GM13977 (cell line): ENCODE measurements around the gene THRSP.
"Not testable (repeated sequence)": the region's sequence is repeated elsewhere in the genome, so short reads cannot be mapped to it uniquely, and the experiment has no call there.

Experiments used
- DNase-seq: peaks from one replicate; pipeline ENCODE4 v3.0.0; 2012; ENCODE audit warnings: low spot score
- in situ Hi-C: fragments of 300-500 bp; cut with MboI; formaldehyde crosslinking; loops from one replicate; pipeline ENCODE4 v1.12.0; 2022; ENCODE audit warnings: low sequenced_read_pairs, low pct_unique_long_range_greater_than_20kb, mixed read lengths, inconsistent platforms; ENCODE audit not compliant: unreplicated experiment
- TF ChIP-seq, protein P1 (sequence below): IDR thresholded peaks from 2 replicates; pipeline ENCODE4 v1.5.1; 2012; ENCODE audit warnings: mild to moderate bottlenecking, control low read depth; ENCODE audit not compliant: insufficient read depth; ENCODE audit errors: extremely low read depth, missing control alignments

The THRSP gene

DNA sequence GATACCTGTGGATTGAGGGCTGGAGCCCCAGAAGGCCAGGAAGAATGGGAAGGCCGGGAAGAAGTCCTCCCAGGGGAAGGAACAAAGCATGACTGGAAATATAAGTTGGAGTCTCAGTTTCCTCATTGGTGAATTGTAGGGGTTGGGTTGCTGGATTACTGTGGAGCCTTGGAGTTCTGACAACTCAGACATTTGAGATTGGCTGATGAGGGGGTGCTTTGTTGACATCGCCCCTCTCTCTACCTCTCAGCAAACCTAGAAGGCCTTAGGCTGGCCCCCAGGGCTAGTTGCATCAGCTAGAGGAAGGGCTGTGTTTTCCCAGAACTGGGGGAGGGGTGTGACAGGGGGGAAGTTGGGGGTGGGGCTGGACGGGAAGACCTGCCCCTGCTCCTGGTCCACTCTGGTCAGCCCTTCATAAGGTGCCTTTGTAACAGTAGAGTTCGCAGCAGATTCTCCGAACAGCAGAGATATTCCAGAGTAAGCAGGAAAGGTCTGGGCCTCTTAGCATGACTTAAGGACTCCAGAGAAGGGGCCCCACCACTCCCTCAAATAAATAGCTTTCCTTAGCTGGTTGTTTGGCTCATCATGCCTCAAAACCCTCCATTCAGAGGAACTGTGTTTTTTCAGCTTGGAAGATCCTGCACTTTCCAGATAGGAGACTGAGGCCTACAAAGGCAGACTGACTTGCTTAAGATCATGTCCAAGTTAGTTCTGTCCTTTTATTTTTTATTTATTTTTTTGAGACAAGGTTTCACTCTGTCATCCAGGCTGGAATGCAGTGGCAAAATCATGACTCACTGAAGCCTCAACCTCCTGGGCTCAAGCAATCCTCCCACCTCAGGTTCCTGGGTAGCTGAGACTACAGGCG is 12.5 kb upstream of the THRSP start:
- TF ChIP-seq, protein P1, sequence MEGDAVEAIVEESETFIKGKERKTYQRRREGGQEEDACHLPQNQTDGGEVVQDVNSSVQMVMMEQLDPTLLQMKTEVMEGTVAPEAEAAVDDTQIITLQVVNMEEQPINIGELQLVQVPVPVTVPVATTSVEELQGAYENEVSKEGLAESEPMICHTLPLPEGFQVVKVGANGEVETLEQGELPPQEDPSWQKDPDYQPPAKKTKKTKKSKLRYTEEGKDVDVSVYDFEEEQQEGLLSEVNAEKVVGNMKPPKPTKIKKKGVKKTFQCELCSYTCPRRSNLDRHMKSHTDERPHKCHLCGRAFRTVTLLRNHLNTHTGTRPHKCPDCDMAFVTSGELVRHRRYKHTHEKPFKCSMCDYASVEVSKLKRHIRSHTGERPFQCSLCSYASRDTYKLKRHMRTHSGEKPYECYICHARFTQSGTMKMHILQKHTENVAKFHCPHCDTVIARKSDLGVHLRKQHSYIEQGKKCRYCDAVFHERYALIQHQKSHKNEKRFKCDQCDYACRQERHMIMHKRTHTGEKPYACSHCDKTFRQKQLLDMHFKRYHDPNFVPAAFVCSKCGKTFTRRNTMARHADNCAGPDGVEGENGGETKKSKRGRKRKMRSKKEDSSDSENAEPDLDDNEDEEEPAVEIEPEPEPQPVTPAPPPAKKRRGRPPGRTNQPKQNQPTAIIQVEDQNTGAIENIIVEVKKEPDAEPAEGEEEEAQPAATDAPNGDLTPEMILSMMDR = no peak
- no peak for DNase-seq
- in situ Hi-C loops = no loop called here

DNA sequence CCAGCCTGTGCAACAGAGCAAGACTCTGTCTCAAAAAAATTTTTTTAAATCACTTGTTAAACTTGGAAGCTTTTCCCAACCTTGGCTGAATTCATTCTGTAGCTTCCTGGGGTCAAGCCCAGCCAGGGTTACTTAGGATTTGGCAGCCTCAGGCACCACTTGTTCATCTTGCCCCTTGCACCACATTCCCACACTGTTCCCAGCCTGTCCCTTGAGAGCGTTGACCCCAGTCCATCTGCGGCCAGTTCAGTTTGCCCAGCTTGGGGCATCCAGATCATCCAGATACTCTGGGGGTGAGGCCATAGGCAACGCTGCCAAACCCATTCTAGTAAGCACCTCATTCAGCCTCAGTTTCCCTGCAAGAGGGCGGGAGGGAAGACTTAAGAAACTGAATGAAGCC is 8.7 kb upstream of the THRSP start:
- TF ChIP-seq, protein P1 = no peak
- in situ Hi-C loops = no loop called here
- no peak for DNase-seq

DNA sequence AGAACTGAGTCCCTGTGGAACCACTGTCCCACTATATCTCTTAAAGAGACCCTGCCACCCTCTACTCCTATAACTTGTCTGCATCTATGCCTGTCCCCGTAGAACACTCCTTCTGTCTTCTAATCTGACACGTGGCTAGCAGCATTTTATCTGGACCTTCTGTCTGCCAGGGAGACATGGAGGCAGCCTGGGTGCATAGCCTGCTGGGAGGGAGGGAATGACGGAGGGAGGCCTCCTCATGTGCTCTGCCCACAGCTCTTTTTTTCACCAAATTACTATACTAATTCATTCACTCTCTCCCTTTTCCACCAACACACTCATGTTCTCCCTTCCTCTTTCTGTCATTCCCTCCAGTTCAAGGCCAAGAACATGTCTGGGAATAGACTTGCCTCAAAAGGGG is 7.6 kb upstream of the THRSP start:
- in situ Hi-C loops = no loop called here
- DNase-seq = no peak
- TF ChIP-seq, protein P1 = no peak

DNA sequence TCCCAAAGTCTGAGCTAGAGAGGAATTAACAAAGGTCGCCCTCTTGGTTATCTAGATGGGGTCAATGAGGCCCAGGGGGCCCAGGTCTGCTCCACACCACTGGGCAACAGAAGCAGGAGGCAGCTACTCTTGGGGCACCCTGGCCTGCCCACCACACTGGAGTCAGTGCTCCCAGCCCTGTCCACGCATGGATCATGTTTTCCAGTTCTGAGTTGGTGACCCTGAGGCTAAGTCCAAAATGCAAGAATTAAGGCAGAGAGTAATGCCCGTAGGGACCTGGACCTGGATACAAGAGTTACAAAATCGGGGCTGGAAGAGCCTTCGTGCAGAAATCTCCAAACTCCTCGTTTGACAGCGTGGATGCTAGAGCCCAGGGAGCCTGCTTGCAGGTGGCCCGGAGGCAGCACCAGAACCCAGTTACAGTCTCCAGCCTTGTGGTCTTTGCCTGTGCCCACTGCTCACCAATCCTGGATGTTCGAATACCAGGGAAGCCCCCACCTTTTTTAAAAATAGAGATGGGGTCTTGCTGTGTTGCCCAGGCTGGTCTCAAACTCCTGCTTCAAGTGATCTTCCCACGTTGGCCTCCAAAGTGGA is 6.1 kb upstream of the THRSP start:
- TF ChIP-seq, protein P1 = no peak
- in situ Hi-C loops = no loop called here

DNA sequence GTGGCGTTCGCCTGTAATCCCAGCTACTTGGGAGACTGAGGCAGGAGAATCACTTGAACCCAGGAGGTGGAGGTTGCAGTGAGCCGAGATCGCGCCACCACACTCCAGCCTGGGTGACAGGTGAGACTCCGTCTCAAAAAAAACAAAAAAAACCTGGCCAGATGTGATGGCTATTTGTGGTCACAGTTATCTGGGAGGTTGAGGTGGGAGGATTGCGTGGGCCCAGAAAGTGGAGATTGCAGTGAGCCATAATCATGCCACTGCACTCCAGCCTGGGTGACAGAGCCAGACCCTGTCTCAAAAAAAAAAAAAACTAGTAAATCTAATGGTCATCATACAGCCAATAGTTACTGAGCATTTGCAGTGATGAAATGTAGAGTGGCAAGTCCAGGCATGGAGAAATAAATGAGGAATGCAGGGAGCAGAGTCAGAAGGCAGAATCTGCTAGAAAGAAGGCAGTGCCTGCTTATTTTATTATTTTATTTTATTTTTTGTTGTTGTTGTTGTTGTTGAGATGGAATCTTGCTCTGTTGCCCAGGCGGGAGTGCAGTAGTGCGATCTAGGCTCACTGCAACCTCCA is 3.8 kb upstream of the THRSP start:
- in situ Hi-C loops, DNase-seq: not testable (repeated sequence)

More for the DNA sequence above, 6.1 kb upstream of the THRSP start:
- DNase-seq = no peak

DNA sequence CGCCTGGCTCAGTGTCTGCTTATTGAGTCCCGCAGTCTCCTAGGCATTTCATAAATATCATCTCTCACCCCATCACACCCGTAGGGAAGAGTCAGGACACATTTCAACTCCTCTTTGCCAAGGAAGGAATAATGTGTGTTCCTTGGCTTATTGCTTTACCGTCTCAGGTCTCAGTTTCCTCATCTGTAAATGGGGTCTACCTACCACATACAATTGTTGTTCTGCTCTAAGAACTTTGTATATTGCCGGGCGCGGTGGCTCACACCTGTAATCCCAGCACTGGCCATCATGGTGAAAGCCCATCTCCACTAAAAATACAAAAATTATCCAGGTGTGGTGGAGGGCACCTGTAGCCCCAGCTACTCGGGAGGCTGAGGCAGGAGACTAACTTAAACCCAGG is 3.1 kb upstream of the THRSP start:
- DNase-seq = no peak
- TF ChIP-seq, protein P1 = no peak
- in situ Hi-C loops = no loop called here
